ENCODE measurements around the gene KRT78. TPM values are rescaled to one million over a fixed set of nuclear protein-coding genes. Genes with fewer than 3 reads are reported as not detected.

KRT78 gene
- total RNA-seq, 2 donors from 2014 or later = not detected

DNA sequence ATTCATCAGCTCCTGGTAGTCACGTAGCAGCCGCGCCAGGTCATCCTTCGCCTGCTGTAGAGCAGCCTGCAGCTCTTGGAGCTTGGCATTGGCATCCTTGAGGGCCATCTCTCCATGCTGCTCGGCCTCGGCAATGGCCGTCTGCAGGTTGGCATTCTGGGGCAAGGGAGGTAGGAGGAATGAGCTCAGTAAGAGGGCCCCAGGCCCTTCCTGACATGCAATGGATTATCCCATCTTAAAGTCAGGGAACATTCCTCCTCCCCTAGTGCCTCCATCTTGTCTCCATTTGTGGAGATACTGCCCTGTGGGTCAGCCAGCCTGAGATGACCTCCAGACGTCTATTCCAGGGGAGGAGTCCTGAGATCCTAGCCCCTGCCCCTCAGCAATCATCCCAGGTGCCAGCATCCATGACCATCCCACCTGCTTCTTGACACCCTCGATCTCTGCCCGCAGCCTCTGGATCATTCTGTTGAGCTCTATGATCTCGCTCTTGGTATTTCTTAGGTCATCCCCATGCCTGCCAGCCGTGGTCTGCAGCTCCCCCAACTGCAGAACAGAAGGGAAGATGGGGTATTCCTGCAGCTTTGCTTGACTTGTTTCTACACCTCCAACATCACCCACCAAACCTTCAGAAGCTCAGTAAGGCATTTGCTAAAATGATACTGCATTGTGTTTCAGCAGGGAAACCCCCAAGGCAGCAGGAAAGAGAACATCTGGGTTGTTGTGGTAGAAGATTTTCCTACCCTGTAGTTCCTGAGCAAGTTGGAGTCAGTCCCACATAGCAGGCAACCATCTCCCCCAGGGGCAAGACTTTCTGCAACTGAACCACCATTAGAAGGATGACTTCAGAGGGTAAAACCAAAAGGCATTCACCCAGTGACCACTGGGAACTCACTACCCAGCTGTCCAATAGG lies 57.3 kb downstream of the KRT78 start:
- ATAC-seq = no peak
- intact Hi-C loops (cut with DNase I, micrococcal nuclease) = no loop called here
- no peak for DNase-seq

DNA sequence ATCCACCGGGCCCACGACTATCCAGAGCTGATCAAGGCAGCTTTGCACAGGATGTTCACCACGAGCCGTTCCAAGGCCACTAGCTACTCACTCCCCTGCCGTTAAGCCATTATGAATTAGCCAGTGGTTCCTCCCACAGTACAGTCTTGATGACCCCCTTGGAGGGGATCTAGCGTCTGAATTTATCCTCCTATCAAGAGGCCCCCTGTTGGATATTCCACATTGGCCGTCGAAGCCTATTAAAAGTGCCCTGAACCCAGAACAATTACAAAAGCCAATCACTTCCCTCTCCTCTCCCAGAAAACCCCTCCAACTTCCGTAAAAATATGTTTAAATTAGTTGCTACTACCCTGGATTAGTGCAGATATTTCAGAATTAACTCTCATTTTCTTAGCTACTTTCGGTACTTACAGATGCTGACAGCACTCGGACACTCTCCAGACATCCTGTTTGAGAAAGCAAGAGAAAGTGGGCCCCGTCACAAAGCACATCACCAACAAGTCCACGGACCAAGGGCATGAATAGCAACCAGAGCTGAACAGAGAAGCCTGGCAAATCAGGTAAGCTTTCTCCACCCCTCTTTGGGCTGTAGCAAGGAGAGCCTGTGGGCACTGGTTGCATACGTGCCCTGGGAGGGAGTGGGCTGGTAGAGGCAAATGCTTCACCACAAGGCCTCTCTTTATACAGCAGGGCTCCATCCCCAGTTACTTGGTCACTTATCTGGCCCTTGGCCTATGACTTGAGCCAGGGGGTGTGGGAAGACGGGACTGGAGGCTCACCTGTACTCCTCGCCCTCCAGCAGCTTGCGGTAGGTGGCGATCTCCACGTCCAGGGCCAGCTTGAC lies 58.1 kb downstream of the KRT78 start:
- ATAC-seq (no peak), DNase-seq (no peak)
- intact Hi-C loops (cut with DNase I, micrococcal nuclease) = no loop called here

GRCh38 chr12:52789637-52790426 lies 59.0 kb downstream of the KRT78 start:
- DNase-seq = peak in 1 of 2 donors; percentile 66

GRCh38 chr12:52788876-52789636 lies 59.7 kb downstream of the KRT78 start:
- DNase-seq (no peak), ATAC-seq (no peak)
- intact Hi-C loops (cut with DNase I, micrococcal nuclease) = no loop called here

More at GRCh38 chr12:52789637-52790426, 59.0 kb downstream of the KRT78 start:
- intact Hi-C loops (cut with DNase I, micrococcal nuclease) = no loop called here
- ATAC-seq = peak; percentile 99

- DNase-seq (no peak), ATAC-seq (no peak)
- intact Hi-C loops (cut with DNase I, micrococcal nuclease) = no loop called here
Observed at GRCh38 chr12:52788192-52788875, 60.5 kb downstream of the KRT78 start.

Other genes with a start within 250 kb of the KRT78 start
- not detected for gene KRT72, start 247.5 kb downstream of the KRT78 start, total RNA-seq
- not detected for gene KRT73, start 230.4 kb downstream of the KRT78 start, total RNA-seq
- not detected for gene KRT2, start 196.8 kb downstream of the KRT78 start, total RNA-seq
- gene KRT1, start 168.6 kb downstream of the KRT78 start, total RNA-seq = not detected
- not detected for gene KRT77, start 145.5 kb downstream of the KRT78 start, total RNA-seq
- not detected for gene KRT76, start 71.6 kb downstream of the KRT78 start, total RNA-seq
- not detected for gene KRT3, start 52.9 kb downstream of the KRT78 start, total RNA-seq
- gene KRT4, start 34.9 kb downstream of the KRT78 start, total RNA-seq = not detected
- gene KRT79, start 14.7 kb downstream of the KRT78 start, total RNA-seq = not detected
- 1,000 to 10,000 TPM; 4,047 to 4,291 TPM for gene KRT8, start 56.1 kb upstream of the KRT78 start, total RNA-seq
- 100 to 1,000 TPM; 815 to 912 TPM for gene KRT18, start 100.1 kb upstream of the KRT78 start, total RNA-seq
- gene EIF4B, start 157.5 kb upstream of the KRT78 start, total RNA-seq = 100 to 1,000 TPM; 355 to 389 TPM
- 10 to 100 TPM; 31.4 to 35.6 TPM for gene TNS2, start 201.1 kb upstream of the KRT78 start, total RNA-seq
- gene SPRYD3, start 230.4 kb upstream of the KRT78 start, total RNA-seq = 10 to 100 TPM; 30.7 to 34.9 TPM
- gene IGFBP6, start 248.7 kb upstream of the KRT78 start, total RNA-seq = 10 to 100 TPM; 16.9 to 24.5 TPM

Measured in left colon (tissue), 2 donors.